Hepatocyte (in vitro differentiated cells): ENCODE results near the gene TMEM248. TPM values are rescaled to one million over a fixed set of nuclear protein-coding genes. Genes with fewer than 3 reads are reported as not detected.

Experiments used
- DNase-seq: peaks from one replicate; pipeline ENCODE4 v3.0.0-alpha.2; 2016; ENCODE audit warnings: low spot score
- H2AFZ ChIP-seq: fragments of 200-600 bp; sonication (generic); 2 replicates; pipeline ENCODE4 v1.6.0; 2016; ENCODE audit warnings: antibody characterized with exemption, mild to moderate bottlenecking
- H3K27ac ChIP-seq: fragments of 200-600 bp; sonication (generic); 2 replicates; pipeline ENCODE4 v1.5.1; 2016; ENCODE audit warnings: mild to moderate bottlenecking
- H3K27me3 ChIP-seq: fragments of 200-600 bp; sonication (generic); 2 replicates; pipeline ENCODE4 v1.6.1; 2016
- H3K36me3 ChIP-seq: fragments of 200-600 bp; sonication (generic); replicated peaks from 2 replicates; pipeline ENCODE4 v1.5.1; 2016; ENCODE audit warnings: low read depth; ENCODE audit not compliant: insufficient read depth
- H3K4me1 ChIP-seq: fragments of 200-600 bp; sonication (generic); 2 replicates; pipeline ENCODE4 v1.5.1; 2016; ENCODE audit warnings: mild to moderate bottlenecking, moderate library complexity; ENCODE audit not compliant: insufficient read depth
- H3K4me2 ChIP-seq: fragments of 200-600 bp; sonication (generic); 2 replicates; pipeline ENCODE4 v1.6.0; 2016
- H3K4me3 ChIP-seq: fragments of 200-600 bp; sonication (generic); 2 replicates; pipeline ENCODE4 v1.5.1; 2016; ENCODE audit warnings: mild to moderate bottlenecking
- H3K79me2 ChIP-seq: fragments of 200-600 bp; sonication (generic); 2 replicates; pipeline ENCODE4 v1.6.0; 2017; ENCODE audit warnings: mild to moderate bottlenecking
- H3K9me2 ChIP-seq: fragments of 200-600 bp; sonication (generic); replicated peaks from 2 replicates; pipeline ENCODE4 v1.6.0; 2017; ENCODE audit warnings: mild to moderate bottlenecking; ENCODE audit not compliant: insufficient read depth
- H3K9me3 ChIP-seq: fragments of 200-600 bp; sonication (generic); 2 replicates; pipeline ENCODE4 v1.5.1; 2016; ENCODE audit warnings: low read depth, mild to moderate bottlenecking
- H4K20me1 ChIP-seq: fragments of 200-600 bp; sonication (generic); 2 replicates; pipeline ENCODE4 v1.6.0; 2016; ENCODE audit warnings: mild to moderate bottlenecking; ENCODE audit not compliant: insufficient read depth, poor library complexity, severe bottlenecking
- CTCF ChIP-seq: fragments of 200-600 bp; sonication (generic); IDR thresholded peaks from 2 replicates; pipeline ENCODE4 v1.5.1; 2016; ENCODE audit warnings: antibody characterized with exemption, mild to moderate bottlenecking; ENCODE audit not compliant: poor library complexity
- EZH2 ChIP-seq: fragments of 200-600 bp; sonication (generic); IDR thresholded peaks from 2 replicates; pipeline ENCODE4 v1.6.1; 2016; ENCODE audit warnings: antibody characterized with exemption, mild to moderate bottlenecking, borderline replicate concordance
- EZH2phosphoT487 ChIP-seq: fragments of 200-600 bp; sonication (generic); IDR thresholded peaks from one replicate; pipeline ENCODE4 v1.6.1; 2018; ENCODE audit warnings: antibody characterized with exemption, mild to moderate bottlenecking, low read depth, moderate library complexity; ENCODE audit not compliant: unreplicated experiment, severe bottlenecking
- WGBS: methylation state at CpG from one replicate; pipeline ENCODE4 v1.1.6; 2016; ENCODE audit warnings: low lambda C conversion rate; ENCODE audit errors: missing lambda C conversion rate; 5-methylcytosine and 5-hydroxymethylcytosine counted together
- polyA plus RNA-seq: library from polyadenylated mRNA; unstranded; fragments of >200 nt; fragmentation: Nextera tagmentation; extraction: Ambion mirVana; gene quantifications from 2 replicates; pipeline ENCODE4 v1.2.1, GENCODE V29; 2016
- total RNA-seq: library from RNA; depleted of rRNA; stranded (reverse); fragments of >200 nt; gene quantifications from 2 replicates; pipeline ENCODE4 v1.2.3, GENCODE V29; 2014

The TMEM248 gene
- total and polyA plus RNA-seq, 2 experiments from 2014 or later, result 80.3 to 91.5 TPM

- no peak for TF ChIP-seq EZH2
- TF ChIP-seq EZH2phosphoT487, result no peak
- TF ChIP-seq CTCF, result no peak
- peaks cover 29% of the 10 kb centered on the region for H4K20me1 ChIP-seq
- H3K4me3 ChIP-seq, result no peak overlapping the region
- H3K36me3 ChIP-seq, result no peaks in the 10 kb centered on the region
- H3K4me1 ChIP-seq, result no peaks in the 10 kb centered on the region
- H3K9me2 ChIP-seq, result no peaks in the 10 kb centered on the region
- WGBS, result 93% methylated on average over 4 of the region's 4 CpGs
- no peak overlapping the region for H2AFZ ChIP-seq
- H3K27ac ChIP-seq, result no peak overlapping the region
- H3K9me3 ChIP-seq, result no peaks in the 10 kb centered on the region
- H3K79me2 ChIP-seq, result peaks cover 77% of the 10 kb centered on the region
- H3K4me2 ChIP-seq, result no peak overlapping the region
- no peaks in the 10 kb centered on the region for H3K27me3 ChIP-seq
- no peak for DNase-seq
Observed at GRCh38 chr7:66939325-66939724, 18.3 kb downstream of the TMEM248 start.

- Histone ChIP-seq H3K9me3 (no peaks in the 10 kb centered on the region), H3K36me3 (no peaks in the 10 kb centered on the region), H3K4me3 (no peak overlapping the region), H3K4me1 (peaks cover 7% of the 10 kb centered on the region), H3K27ac (peak overlapping the region; percentile 93), H3K4me2 (peak overlapping the region; percentile 27), H3K27me3 (no peaks in the 10 kb centered on the region), H3K9me2 (no peaks in the 10 kb centered on the region), H4K20me1 (no peaks in the 10 kb centered on the region), H2AFZ (no peak overlapping the region), H3K79me2 (peaks cover 13% of the 10 kb centered on the region)
- peak; percentile 38 for DNase-seq
- TF ChIP-seq EZH2phosphoT487 (no peak), CTCF (no peak), EZH2 (no peak)
- 70% methylated on average over 2 of the region's 2 CpGs for WGBS
Observed at GRCh38 chr7:66946545-66946944, 25.5 kb downstream of the TMEM248 start.

- no peaks in the 10 kb centered on the region for H4K20me1 ChIP-seq
- no peaks in the 10 kb centered on the region for H3K36me3 ChIP-seq
- DNase-seq, result no peak
- H3K27ac ChIP-seq, result no peak overlapping the region
- no peaks in the 10 kb centered on the region for H3K27me3 ChIP-seq
- TF ChIP-seq EZH2phosphoT487, result no peak
- no peak overlapping the region for H2AFZ ChIP-seq
- peaks cover 5% of the 10 kb centered on the region for H3K79me2 ChIP-seq
- 94% methylated on average over 19 of the region's 19 CpGs for WGBS
- no peak overlapping the region for H3K4me3 ChIP-seq
- peaks cover 7% of the 10 kb centered on the region for H3K4me1 ChIP-seq
- no peaks in the 10 kb centered on the region for H3K9me3 ChIP-seq
- no peaks in the 10 kb centered on the region for H3K9me2 ChIP-seq
- no peak overlapping the region for H3K4me2 ChIP-seq
Observed at GRCh38 chr7:66948480-66949109, 27.6 kb downstream of the TMEM248 start.

GRCh38 chr7:66950311-66950710 is 29.3 kb downstream of the TMEM248 start:
- WGBS, result 87% methylated on average over 3 of the region's 3 CpGs

More at GRCh38 chr7:66950311-66950710, 29.3 kb downstream of the TMEM248 start:
- DNase-seq, result no peak
- Histone ChIP-seq H3K36me3 (no peaks in the 10 kb centered on the region), H3K27ac (no peak overlapping the region), H3K4me1 (peaks cover 7% of the 10 kb centered on the region), H4K20me1 (no peaks in the 10 kb centered on the region), H3K4me3 (no peak overlapping the region), H3K4me2 (no peak overlapping the region), H3K9me3 (no peaks in the 10 kb centered on the region), H3K27me3 (no peaks in the 10 kb centered on the region), H2AFZ (no peak overlapping the region), H3K79me2 (peaks cover 5% of the 10 kb centered on the region), H3K9me2 (no peaks in the 10 kb centered on the region)
- TF ChIP-seq CTCF, result no peak
- no peak for TF ChIP-seq EZH2phosphoT487
- TF ChIP-seq EZH2, result no peak
